Measurements from ENCODE around the gene IL17RA.

The IL17RA gene

DNA sequence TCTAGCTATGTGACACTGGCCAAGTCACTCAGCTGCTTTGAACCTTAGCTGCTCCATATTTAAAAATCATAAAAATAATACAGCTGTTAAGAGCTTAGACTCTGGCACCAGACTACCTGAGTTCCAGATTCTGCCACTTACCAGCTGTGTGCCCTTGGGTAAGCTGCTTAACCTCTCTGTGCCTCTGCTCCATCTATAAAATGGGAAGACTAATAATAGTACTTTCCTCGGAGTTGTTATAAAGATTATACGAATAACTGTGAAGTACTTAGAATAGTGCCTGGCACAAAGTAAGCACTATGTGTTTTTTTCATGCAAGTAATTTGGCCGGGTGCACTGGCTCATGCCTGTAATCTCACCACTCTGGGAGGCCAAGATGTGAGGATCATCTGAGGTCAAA is 72.9 kb downstream of the IL17RA start:
- DNase-seq (ENCODE audit: low read depth in 2 of 2): no peak

DNA sequence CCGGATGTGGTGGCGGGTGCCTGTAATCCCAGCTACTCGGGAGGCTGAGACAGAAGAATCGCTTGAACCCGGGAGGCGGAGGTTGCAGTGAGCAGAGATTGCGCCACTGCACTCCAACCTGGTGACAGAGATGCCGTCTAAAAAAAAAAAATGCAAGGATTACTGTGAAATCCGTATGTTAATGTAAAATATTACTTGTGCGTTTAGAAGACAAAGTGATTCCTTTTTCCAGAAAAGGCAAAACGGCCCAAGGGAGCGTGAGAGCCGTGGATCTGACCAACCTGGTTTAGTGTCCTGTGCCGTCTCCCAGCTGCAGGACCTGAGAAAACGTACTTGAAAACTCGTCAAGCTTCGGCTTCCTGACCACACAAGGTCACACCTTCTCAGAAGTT is 73.4 kb downstream of the IL17RA start:
- no peak for DNase-seq (ENCODE audit: low read depth in 2 of 2)

DNA sequence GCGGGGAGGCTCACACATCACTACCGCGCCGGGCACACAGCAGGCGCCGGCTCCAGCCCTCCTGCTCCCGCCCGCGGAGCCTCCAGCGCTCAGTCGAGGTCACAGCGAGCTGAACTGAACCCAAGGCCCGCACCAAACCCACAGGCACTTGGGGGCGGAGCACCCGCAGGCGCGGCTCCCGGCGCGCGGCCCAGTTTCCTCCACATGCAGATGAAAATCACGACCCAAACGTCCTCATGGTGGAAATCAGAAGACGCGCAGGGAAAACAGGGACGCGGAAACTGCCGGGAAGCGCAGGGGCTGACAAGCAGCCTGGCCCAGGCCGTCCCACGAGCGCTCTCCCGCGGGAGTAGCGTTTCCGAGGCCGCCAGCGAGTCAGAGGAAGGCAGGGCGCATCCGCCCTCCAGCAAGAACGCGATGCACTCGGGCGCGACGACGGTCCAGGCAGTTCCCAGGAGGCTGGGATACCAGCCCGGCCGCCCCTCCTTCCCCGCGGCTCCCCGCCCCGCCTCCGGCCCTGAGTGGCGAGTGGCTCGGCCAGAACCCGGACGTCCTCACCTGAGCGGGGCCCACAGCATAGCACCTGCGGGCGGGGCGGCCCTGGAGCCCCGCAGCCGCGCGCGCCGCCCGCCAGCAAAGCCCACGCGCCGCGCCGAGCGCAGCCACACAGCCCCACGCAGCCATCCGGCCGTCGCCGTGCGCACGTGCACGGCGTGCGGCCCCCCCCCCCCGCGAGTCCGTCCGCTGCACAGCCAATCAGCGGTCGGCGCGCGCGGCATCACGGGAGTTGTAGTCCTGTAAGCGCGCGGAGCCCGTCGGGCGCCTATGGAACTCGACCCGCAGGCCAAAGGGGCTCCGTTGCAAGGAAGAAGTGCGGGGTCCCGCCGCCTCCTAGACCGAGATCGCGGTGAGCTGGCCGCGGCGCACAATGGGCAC is 74.0 kb downstream of the IL17RA start, which contains the start of gene HDHD5:
HDHD5 (minus strand) TSS at position 710 of the 936 bp plus-strand sequence; CDS start at position 684, 26 bp downstream.
- peak; percentile 78 to 84 for DNase-seq (ENCODE audit: low read depth in 2 of 2)

DNA sequence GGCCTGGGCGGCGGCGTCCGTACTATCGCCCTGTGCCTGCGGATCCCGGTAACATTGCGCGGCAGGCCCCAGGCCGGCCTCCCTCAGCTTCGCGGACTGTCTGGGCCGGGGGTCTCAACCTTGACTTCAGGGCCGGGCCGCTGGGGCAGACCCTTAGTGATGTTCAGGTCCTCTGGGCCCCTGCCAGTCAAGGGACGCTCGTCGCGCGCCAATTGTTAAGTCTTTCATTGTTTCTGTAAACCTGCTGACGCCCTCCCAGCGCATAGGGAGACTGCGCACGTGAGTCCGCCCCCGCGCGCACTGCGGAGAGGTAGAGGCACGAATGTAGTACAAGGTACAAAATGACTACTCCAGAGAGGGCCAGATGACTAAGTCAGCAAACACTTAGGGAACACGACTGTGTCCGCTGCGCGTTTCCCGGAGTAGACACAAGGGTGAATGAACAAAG is 74.7 kb downstream of the IL17RA start:
- no peak for DNase-seq (ENCODE audit: low read depth in 2 of 2)

DNA sequence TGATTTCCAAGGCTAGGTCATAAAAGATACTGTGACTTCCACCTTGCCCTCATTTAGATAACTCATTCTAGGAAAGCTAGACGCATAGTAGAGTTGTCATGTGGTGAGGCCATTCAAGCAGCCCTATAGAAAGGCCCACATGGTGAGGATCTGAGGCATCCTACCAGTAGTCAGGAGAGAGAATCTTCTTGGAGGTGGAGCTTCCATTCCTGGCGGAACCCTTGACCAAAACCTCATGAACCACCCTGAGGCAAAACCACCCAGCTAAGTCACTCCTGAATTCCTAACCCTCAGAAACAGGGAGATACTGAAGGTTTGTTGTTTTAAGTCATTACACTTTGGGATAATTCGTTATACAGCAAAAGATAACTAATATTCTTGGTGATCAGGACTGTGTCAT is 77.2 kb downstream of the IL17RA start:
- no peak for DNase-seq (ENCODE audit: low read depth in 2 of 2)

DNA sequence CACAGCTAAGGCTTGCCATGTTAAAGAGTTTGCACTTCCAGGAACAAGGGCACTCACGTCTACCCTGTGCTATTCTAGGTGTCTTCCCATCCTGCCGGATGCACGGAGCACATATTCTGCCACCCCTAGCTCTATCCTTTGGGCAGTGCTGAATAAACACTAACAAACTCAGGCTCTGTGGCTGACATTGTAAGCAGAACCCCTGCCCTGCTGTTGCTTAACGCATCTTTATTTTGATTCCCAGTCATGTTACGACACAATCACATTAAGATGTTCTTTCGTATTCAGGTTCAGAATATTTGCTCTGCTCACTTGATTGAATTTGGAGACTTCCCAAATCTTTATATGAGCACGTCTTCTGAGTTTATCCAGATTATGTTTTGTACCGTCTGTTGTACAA is 77.9 kb downstream of the IL17RA start:
- DNase-seq (ENCODE audit: low read depth in 2 of 2): no peak

DNA sequence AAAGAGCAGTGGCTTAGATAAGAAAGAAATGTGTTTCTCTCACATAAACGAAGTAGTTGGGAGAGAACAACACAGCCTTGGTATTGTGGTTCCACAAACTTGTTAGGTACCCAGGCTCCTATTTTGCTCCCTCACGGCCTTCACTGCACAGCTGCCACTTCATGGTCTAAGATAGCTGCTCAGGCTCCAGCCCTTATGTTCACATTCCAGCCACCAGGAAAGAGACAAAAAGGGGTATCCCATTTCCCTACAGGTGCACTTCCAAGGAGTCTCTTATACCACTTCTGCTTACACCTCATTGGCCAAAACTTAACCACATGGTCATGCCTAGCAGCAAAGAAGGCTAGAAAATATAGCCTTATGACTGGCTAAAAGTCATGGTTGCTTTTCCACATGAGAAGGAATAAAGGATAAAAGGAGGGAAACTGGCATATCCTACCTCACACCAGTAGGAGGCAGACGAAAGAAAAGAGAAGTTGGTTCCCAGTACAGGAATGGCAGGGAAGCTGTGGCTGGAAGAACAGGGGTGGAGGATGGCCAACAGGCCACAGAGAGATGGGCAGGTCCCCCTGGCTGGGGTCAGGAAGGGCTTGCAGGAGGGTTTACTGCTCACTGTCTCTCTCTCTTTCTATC is 79.7 kb downstream of the IL17RA start:
- no peak for DNase-seq (ENCODE audit: low read depth in 2 of 2)

Measured in stimulated activated CD8-positive, alpha-beta memory T cell treated with anti-CD3 and anti-CD28 coated beads, Interleukin-2, amount 100 ng/mL, for 1 hour (primary cell).